ENCODE results near the gene CAMSAP2.

The CAMSAP2 gene

GRCh38 chr1:200909757-200910239, 171.1 kb downstream of the CAMSAP2 start:
- intact Hi-C loops (cut with DNase I), result no loop called here
- DNase-seq, result no peak

All from posterior cingulate gyrus (tissue), 11 donors.